GM12865 (cell line): ENCODE results near the gene ARL5B.

ENCODE experiments used
- DNase-seq: peaks from one replicate; pipeline ENCODE4 v3.0.0; 2010; ENCODE audit warnings: low read depth
- H3K4me3 ChIP-seq: 2 replicates; pipeline ENCODE4 v1.5.1; 2011; ENCODE audit warnings: mild to moderate bottlenecking, low read depth, low read length, control low read depth
- CTCF ChIP-seq: IDR thresholded peaks from 2 replicates; pipeline ENCODE4 v1.5.1; 2011; ENCODE audit warnings: low read length, control low read depth, low read depth, inconsistent platforms; ENCODE audit not compliant: insufficient read depth; ENCODE audit errors: missing control alignments

The ARL5B gene

GRCh38 chr10:18687195-18687594, 28.0 kb downstream of the ARL5B start:
- no peak for DNase-seq
- no peak for TF ChIP-seq CTCF
- no peak overlapping the region for H3K4me3 ChIP-seq

- no peak overlapping the region for H3K4me3 ChIP-seq
- no peak for TF ChIP-seq CTCF
- no peak for DNase-seq
Observed at GRCh38 chr10:18687706-18688105, 28.5 kb downstream of the ARL5B start.

- no peak for DNase-seq
- no peak overlapping the region for H3K4me3 ChIP-seq
- no peak for TF ChIP-seq CTCF
Observed at GRCh38 chr10:18689498-18689897, 30.3 kb downstream of the ARL5B start.

DNA sequence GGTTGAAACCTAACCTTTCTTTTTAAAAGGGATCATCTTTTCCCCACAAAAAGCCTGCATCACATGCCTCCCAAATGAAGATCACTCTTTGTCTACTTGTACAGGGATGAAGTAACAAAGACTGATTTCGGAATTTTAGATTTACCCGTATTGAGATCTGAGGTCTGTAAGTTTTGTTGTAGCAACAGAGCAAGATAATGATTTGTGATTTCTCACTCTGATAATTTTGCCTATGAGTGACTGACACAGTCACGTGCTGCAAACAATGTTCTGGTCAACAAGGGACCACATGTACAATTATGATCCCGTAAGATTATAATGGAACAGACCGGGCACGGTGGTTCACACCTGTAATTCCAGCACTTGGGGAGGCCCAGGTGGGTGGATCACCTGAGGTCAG, 31.3 kb downstream of the ARL5B start:
- TF ChIP-seq CTCF = no peak
- no peak overlapping the region for H3K4me3 ChIP-seq
- no peak for DNase-seq

- TF ChIP-seq CTCF = no peak
- no peak for DNase-seq
- no peak overlapping the region for H3K4me3 ChIP-seq
Observed at GRCh38 chr10:18699849-18700840, 40.9 kb downstream of the ARL5B start.

GRCh38 chr10:18703521-18703920, 44.3 kb downstream of the ARL5B start:
- no peak for TF ChIP-seq CTCF
- H3K4me3 ChIP-seq = no peak overlapping the region
- no peak for DNase-seq
